ENCODE data around the gene CPSF3.

DNA sequence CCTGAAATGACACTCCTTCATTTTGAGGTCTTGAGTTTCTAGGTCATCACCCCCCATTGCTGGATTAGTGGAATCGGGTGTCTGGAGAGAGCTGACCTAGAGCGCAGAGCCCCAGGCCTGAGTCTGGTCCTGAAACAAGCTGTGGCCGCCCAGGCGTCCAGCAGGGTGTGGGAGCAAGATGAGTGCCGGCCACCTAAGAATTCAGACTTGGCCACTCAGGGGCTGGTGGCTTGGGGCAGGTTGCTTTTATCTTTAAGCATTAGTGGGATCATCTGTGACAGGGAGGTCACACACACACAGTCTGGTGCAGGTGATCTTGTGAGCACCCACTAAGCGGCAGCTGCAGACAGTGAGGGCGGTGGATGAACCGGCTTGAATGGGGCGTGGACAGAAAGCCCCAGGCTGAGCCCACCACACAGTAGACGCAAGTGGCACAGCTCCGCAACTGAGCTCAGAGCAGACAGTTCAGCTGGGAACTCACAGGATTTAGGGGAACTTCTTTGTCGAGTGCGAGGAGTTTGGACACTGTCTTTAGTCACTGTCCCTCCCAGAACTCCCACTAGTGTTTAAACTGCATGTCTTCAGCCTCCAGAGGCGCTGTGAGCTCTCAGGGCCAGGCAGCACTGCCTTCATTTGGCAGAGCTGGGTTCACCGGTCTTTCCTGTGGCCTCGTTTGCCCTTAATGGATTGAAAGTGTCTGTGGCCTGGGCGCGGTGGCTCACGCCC is 21.6 kb upstream of the CPSF3 start:
- no peak for TF ChIP-seq CTCF (conservative IDR thresholded peaks at IDR 0.05; ENCODE audit: low read depth, low read length)
- TF ChIP-seq EZH2 (IDR thresholded peaks at IDR 0.05; ENCODE audit: borderline replicate concordance, low read depth, low read length, poor library complexity, severe bottlenecking): no peak
